LoVo (cell line): ENCODE measurements around the gene USH2A.
"Not testable (repeated sequence)": the region's sequence is repeated elsewhere in the genome, so short reads cannot be mapped to it uniquely, and the experiment has no call there.

Experiments used
- DNase-seq: peaks from one replicate; pipeline ENCODE4 v3.0.0-alpha.2; 2016; ENCODE audit warnings: low spot score

USH2A gene

GRCh38 chr1:216388558-216388957 lies 34.7 kb downstream of the USH2A start:
- no peak for DNase-seq

GRCh38 chr1:216387782-216388181 lies 35.5 kb downstream of the USH2A start:
- DNase-seq = no peak

DNA sequence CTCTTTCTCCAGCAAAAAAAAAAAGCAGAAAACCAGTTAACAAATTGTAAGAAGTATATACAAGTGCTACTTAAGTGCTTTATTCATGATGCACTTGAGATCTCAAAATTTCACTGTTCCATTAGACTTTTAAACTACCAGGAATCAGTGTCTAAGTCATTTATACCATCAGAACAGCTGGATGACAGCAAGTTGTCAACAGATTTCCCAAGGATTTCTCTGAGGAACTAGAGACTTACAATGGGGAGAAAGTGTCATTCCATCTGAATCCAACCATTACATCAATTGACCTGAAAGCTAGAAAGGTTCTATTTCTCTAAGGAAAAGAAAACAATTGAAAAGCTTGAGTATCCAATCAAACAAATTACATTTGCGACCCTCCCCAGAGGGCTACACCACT lies 43.8 kb downstream of the USH2A start:
- DNase-seq = no peak

DNA sequence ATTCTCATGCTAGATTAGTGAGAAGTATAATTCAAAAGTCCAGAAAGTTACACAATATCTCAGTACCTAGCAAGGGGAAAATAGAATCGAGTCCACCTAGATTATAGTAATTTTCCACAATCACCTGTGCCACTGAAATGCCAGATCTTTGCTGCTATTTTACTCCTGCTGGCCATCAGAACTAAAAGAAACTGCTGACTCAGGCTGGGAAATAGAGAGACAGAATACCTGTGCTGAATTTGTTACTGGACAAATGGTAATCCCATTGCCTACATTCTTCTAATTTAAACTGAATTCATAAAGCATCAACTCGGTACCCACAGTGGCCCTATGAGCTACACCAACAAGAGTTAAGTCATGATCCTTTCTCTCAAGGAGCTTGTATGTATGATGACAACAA lies 55.0 kb downstream of the USH2A start:
- DNase-seq = no peak

- no peak for DNase-seq
Measured at GRCh38 chr1:216366979-216367378, 56.3 kb downstream of the USH2A start.

DNA sequence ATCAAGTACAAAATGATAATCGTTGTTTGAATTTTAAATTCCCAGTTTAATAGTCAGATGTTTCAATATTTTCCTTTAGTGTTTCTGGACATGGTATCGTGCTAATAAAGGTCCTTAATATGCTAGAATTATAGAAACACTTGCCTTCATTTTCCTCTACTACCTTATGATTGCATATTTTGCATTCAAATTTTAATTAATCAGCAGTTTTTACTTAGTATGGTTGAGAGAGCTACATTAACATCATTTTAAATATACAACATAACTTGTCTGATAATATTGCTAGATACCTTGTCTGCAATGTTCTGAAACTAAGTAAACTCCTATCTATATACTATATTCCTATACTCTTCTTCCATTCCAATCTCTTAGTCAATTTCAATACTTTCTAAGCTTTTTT lies 66.3 kb downstream of the USH2A start:
- no peak for DNase-seq

DNA sequence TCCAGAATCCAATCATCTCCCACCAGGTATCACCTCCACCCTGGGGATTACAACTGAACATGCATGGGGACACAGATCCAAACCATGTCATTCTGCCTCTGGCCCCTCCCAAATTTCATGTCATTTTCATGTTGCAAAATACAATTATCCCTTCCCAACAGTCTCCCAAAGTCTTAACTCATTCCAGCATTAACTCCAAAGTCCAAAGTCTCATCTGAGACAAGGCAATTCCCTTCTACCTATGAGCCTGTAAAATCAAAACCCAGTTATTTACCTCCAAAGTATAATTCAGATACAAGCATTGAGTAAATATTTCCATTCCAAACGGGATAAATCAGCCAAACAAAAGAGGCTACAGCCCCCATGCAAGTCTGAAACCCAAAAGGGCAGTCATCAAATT lies 73.1 kb downstream of the USH2A start:
- no peak for DNase-seq

- no peak for DNase-seq
Measured at GRCh38 chr1:216346526-216346925, 76.7 kb downstream of the USH2A start.

DNA sequence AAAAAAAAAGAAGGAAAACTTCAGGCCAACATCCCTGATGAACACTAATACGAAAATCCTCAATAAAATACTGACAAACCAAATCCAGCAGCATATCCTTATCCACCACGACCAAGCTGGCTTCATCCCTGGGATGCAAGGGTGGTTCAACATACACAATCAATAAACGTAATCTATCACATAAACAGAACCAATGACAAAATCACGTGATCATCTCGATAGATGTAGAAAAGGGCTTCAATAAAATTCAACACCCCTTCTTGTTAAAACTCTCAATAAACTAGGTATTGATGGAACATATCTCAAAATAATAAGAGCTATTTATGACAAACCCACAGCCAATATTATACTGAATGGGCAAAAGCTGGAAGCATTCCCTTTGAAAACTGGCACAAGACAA lies 82.7 kb downstream of the USH2A start:
- DNase-seq = not testable (repeated sequence)

GRCh38 chr1:216332462-216332861 lies 90.8 kb downstream of the USH2A start:
- no peak for DNase-seq

DNA sequence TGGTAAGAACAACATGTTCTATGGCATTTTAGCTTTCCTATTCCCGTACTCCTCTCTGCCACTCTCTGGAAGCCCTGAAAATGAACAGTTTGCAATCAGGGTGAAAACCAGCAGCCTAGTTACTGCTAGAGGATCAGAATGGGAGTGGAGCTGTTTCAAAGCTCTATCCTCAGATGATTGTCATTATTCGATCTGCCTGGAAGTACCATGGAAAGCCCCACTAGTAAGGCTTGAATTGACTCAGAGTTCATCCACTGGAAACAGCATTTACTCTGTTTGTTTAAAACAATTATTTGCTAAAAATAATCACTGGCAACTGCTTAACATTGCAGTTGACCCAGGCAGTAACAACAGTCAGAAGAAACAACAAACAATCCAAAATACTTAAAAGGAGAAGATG lies 91.2 kb downstream of the USH2A start:
- DNase-seq = no peak

DNA sequence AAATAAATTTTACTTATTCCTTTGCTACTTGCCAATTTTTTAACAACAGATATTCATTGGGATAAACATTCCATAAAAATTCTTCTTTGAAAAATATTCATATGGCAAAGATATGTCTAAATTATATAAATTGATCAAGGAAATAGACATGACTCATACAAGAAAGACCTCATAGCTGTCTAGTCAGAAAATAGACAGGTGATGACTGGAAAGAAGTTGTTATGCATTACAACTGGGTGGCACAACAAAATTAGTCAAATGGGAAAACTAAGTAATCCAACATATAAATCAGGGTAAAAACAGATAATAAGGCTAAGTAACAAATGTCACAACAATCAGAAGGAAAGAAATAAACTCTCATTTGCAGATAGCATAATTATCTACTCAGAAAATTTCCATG lies 92.0 kb downstream of the USH2A start:
- no peak for DNase-seq

DNA sequence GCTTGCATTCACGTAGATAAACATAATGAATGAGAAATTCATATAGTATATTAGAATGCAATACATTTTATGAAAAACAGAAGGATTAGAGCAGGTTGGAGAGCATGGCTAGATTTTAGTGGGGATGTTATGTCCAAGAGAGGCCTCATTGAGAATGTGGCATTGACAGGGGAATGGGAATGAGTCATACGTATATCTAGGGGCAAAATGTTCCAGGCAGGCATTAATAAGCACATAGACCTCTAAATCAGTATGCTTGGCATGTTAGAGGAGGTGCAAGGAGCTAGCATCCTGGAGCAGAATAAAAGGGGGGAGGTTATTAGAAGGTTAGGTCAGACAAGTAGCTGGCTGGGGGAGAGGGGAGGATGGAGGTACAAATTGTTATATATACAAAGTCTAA lies 93.0 kb downstream of the USH2A start:
- DNase-seq = no peak

- no peak for DNase-seq
Measured at GRCh38 chr1:216325946-216326345, 97.3 kb downstream of the USH2A start.

DNA sequence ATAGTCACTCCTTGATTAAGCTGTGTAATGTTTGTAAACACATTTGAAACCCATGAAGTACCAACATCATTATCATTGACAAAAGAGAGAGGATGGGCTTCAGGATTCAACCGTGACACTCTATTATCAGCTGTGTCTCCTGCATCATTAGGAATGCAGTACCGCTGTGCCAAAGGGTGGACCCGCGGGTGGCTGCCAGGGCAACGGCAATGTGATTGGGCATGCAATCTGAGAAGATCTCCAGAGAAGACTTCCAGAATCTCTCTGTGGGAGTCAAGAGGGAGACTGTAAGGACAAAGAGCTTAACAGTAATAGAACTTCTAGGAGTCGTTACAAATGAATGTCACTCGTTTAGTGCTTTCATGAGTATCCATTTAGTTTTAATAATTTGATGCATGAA lies 97.9 kb downstream of the USH2A start:
- DNase-seq = no peak

- DNase-seq = no peak
Measured at GRCh38 chr1:216323344-216323743, 99.9 kb downstream of the USH2A start.

GRCh38 chr1:216314379-216315095 lies 108.7 kb downstream of the USH2A start:
- no peak for DNase-seq

- no peak for DNase-seq
Measured at GRCh38 chr1:216310776-216311175, 112.5 kb downstream of the USH2A start.

- DNase-seq = no peak
Measured at GRCh38 chr1:216306830-216307229, 116.4 kb downstream of the USH2A start.

- DNase-seq = no peak
Measured at GRCh38 chr1:216303690-216304089, 119.6 kb downstream of the USH2A start.

DNA sequence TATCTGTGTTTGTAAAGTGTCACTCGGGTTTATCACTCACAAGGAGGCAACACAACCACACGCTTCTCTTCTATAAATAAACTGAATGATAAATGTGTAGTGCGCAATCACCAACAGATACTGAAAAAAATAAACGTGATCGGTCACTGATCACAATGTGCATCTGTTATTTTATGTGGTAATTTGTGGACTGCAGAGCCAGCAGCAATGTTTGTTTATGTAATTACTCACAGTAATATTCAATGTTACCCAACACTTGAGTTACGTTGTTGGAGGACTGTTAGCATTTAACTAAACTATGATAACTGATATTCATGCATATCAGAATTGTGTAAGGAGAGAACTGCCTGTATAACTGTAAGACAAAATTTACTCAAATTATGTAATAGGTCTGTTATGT lies 129.6 kb downstream of the USH2A start:
- no peak for DNase-seq

GRCh38 chr1:216290074-216290473 lies 133.2 kb downstream of the USH2A start:
- DNase-seq = no peak

DNA sequence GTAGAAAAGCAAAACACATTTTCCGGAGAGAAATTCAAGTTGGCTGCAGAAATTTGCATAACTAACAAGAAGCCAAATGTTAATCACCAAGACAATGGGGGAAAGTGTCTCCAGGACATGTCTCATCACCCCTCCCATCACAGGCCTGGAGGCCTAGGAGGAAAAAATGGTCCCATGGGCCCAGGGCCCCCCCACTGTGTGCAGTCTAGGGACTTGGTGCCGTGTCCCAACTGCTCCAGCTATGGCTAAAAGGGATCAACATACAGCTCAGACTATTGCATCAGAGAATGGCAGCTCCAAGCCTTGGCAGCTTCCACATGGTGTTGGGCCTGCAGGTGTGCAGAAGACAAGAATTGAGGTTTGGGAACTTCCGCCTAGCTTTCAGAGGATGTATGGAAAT lies 138.2 kb downstream of the USH2A start:
- no peak for DNase-seq

- DNase-seq = no peak
Measured at GRCh38 chr1:216281757-216282156, 141.5 kb downstream of the USH2A start.
